ENCODE results near the gene PEX10. TPM values are rescaled to one million over a fixed set of nuclear protein-coding genes. Genes with fewer than 3 reads are reported as not detected.

Gene PEX10
- total and polyA plus RNA-seq, 4 donors: 6.2 to 16.4 (median 11.8) TPM

GRCh38 chr1:2396059-2396458 is 16.3 kb downstream of the PEX10 start:
- no peak for DNase-seq (ENCODE audit: low spot score)
- H3K4me3 ChIP-seq (ENCODE audit: low read depth in 1 of 3, low read length in 3 of 3): no peak overlapping the region
- TF ChIP-seq JUND (IDR thresholded peaks at IDR 0.05) (no peak), ZBTB33 (IDR thresholded peaks at IDR 0.05) (no peak), SP1 (IDR thresholded peaks at IDR 0.05) (no peak), RXRA (IDR thresholded peaks at IDR 0.05) (no peak), NR2F2 (IDR thresholded peaks at IDR 0.05) (no peak), TAF1 (conservative IDR thresholded peaks at IDR 0.05) (no peak)
- TF ChIP-seq, protein P1, sequence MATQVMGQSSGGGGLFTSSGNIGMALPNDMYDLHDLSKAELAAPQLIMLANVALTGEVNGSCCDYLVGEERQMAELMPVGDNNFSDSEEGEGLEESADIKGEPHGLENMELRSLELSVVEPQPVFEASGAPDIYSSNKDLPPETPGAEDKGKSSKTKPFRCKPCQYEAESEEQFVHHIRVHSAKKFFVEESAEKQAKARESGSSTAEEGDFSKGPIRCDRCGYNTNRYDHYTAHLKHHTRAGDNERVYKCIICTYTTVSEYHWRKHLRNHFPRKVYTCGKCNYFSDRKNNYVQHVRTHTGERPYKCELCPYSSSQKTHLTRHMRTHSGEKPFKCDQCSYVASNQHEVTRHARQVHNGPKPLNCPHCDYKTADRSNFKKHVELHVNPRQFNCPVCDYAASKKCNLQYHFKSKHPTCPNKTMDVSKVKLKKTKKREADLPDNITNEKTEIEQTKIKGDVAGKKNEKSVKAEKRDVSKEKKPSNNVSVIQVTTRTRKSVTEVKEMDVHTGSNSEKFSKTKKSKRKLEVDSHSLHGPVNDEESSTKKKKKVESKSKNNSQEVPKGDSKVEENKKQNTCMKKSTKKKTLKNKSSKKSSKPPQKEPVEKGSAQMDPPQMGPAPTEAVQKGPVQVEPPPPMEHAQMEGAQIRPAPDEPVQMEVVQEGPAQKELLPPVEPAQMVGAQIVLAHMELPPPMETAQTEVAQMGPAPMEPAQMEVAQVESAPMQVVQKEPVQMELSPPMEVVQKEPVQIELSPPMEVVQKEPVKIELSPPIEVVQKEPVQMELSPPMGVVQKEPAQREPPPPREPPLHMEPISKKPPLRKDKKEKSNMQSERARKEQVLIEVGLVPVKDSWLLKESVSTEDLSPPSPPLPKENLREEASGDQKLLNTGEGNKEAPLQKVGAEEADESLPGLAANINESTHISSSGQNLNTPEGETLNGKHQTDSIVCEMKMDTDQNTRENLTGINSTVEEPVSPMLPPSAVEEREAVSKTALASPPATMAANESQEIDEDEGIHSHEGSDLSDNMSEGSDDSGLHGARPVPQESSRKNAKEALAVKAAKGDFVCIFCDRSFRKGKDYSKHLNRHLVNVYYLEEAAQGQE (IDR thresholded peaks at IDR 0.05): no peak
- TF ChIP-seq, protein P2, sequence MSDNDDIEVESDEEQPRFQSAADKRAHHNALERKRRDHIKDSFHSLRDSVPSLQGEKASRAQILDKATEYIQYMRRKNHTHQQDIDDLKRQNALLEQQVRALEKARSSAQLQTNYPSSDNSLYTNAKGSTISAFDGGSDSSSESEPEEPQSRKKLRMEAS (IDR thresholded peaks at IDR 0.05): no peak
- no peak overlapping the region for H3K9ac ChIP-seq (ENCODE audit: low read depth in 1 of 2, low read length in 2 of 2)
- no peaks in the 10 kb centered on the region for H3K9me3 ChIP-seq (ENCODE audit: control insufficient read depth in 4 of 4, low read length in 3 of 4)
- H3K27ac ChIP-seq (ENCODE audit: low read depth in 1 of 2, low read length in 2 of 2): no peak overlapping the region
- H3K4me1 ChIP-seq (ENCODE audit: control insufficient read depth in 4 of 4, insufficient read depth in 4 of 4, low read length in 3 of 4): peaks cover 3 to 27% (median 24%) of the 10 kb centered on the region in 4 donors
- 93% methylated on average over 17 of the region's 17 CpGs for WGBS
- H3K27me3 ChIP-seq (ENCODE audit: control insufficient read depth in 4 of 4, insufficient read depth in 4 of 4, low read length in 3 of 4): no peaks in the 10 kb centered on the region
- H3K36me3 ChIP-seq (ENCODE audit: control insufficient read depth in 4 of 4, insufficient read depth in 3 of 4, low read depth in 1 of 4, low read length in 3 of 4): peaks cover 12 to 46% (median 35%) of the 10 kb centered on the region in 4 donors

DNA sequence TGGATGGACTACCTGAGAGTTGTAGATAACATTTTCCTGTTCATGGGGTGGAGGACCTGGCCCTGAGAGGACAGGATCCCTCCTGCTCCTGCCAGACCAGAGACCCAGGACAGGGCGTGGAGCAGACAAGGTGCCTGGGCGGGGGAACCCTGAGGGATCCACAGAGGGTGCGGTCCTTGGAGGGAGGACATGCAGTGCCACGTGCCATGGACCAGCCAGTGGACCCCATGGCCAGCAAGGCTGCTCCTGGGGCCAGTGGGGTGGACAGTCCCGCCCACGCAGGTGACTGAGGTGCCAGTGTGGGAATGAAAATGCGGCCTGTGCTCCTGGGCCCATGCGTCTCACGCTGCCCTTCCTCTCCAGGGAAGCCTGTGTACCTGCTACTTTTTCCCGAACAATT is 17.1 kb downstream of the PEX10 start:
- Histone ChIP-seq H3K4me3 (ENCODE audit: low read depth in 1 of 3, low read length in 3 of 3) (no peak overlapping the region), H3K4me1 (ENCODE audit: control insufficient read depth in 4 of 4, insufficient read depth in 4 of 4, low read length in 3 of 4) (peaks cover 3 to 35% (median 32%) of the 10 kb centered on the region in 4 donors), H3K27ac (ENCODE audit: low read depth in 1 of 2, low read length in 2 of 2) (no peak overlapping the region), H3K9ac (ENCODE audit: low read depth in 1 of 2, low read length in 2 of 2) (no peak overlapping the region), H3K27me3 (ENCODE audit: control insufficient read depth in 4 of 4, insufficient read depth in 4 of 4, low read length in 3 of 4) (no peaks in the 10 kb centered on the region), H3K36me3 (ENCODE audit: control insufficient read depth in 4 of 4, insufficient read depth in 3 of 4, low read depth in 1 of 4, low read length in 3 of 4) (peaks cover 12 to 39% (median 30%) of the 10 kb centered on the region in 4 donors), H3K9me3 (ENCODE audit: control insufficient read depth in 4 of 4, low read length in 3 of 4) (no peaks in the 10 kb centered on the region)
- WGBS: 93% methylated on average over 10 of the region's 10 CpGs
- TF ChIP-seq JUND (IDR thresholded peaks at IDR 0.05): no peak
- TF ChIP-seq CTCF (IDR thresholded peaks at IDR 0.05; ENCODE audit: low read depth, low read length, missing input control): no peak
- no peak for TF ChIP-seq FOXA2 (IDR thresholded peaks at IDR 0.05)
- TF ChIP-seq HNF4G (IDR thresholded peaks at IDR 0.05): no peak
- no peak for DNase-seq (ENCODE audit: low spot score)
